ENCODE measurements around the gene CCDC158. TPM values are rescaled to one million over a fixed set of nuclear protein-coding genes. Genes with fewer than 3 reads are reported as not detected.
"Not testable (repeated sequence)": the region's sequence is repeated elsewhere in the genome, so short reads cannot be mapped to it uniquely, and the experiment has no call there.

CCDC158 gene
- total and polyA plus RNA-seq, 2 experiments from 2014 or later: 0.06 TPM; not detected in 1

GRCh38 chr4:76365636-76366035, 55.3 kb downstream of the CCDC158 start:
- no peaks in the 10 kb centered on the region for H3K36me3 ChIP-seq
- H3K27ac ChIP-seq: no peak overlapping the region
- DNase-seq (ENCODE audit: low read depth in 1 of 2, low spot score in 1 of 2): no peak
- H3K9me3 ChIP-seq (ENCODE audit: low read depth): no peaks in the 10 kb centered on the region
- H3K4me3 ChIP-seq: no peak overlapping the region
- H3K27me3 ChIP-seq: no peaks in the 10 kb centered on the region
- no peak for TF ChIP-seq CTCF (IDR thresholded peaks at IDR 0.05; ENCODE audit: low read depth, low read length)
- no peaks in the 10 kb centered on the region for H3K4me1 ChIP-seq (ENCODE audit: low read depth)

DNA sequence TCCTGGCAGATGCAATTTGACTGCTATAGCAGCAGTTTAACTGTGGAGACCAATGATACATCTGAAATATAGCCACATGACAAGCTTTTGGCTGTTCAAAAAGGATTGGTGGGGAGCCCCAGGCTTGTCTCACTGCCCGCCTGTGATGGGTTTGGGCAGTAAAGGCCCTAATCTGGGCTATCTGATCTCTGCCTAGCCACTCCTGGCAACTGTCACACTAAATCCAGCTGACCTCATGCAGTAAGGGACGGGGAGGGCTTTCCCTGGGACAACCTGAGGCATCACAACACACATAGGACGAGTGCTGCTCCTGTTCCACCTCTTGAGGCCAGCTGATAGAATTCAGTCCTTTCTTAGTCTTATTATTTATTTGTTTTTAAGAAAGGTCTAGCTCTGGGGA, 56.2 kb downstream of the CCDC158 start:
- no peak overlapping the region for H3K4me3 ChIP-seq
- no peaks in the 10 kb centered on the region for H3K36me3 ChIP-seq
- no peak for DNase-seq (ENCODE audit: low read depth in 1 of 2, low spot score in 1 of 2)
- H3K4me1 ChIP-seq (ENCODE audit: low read depth): no peaks in the 10 kb centered on the region
- H3K9me3 ChIP-seq (ENCODE audit: low read depth): no peaks in the 10 kb centered on the region
- H3K27ac ChIP-seq: no peak overlapping the region
- H3K27me3 ChIP-seq: no peaks in the 10 kb centered on the region
- TF ChIP-seq CTCF (IDR thresholded peaks at IDR 0.05; ENCODE audit: low read depth, low read length): no peak

DNA sequence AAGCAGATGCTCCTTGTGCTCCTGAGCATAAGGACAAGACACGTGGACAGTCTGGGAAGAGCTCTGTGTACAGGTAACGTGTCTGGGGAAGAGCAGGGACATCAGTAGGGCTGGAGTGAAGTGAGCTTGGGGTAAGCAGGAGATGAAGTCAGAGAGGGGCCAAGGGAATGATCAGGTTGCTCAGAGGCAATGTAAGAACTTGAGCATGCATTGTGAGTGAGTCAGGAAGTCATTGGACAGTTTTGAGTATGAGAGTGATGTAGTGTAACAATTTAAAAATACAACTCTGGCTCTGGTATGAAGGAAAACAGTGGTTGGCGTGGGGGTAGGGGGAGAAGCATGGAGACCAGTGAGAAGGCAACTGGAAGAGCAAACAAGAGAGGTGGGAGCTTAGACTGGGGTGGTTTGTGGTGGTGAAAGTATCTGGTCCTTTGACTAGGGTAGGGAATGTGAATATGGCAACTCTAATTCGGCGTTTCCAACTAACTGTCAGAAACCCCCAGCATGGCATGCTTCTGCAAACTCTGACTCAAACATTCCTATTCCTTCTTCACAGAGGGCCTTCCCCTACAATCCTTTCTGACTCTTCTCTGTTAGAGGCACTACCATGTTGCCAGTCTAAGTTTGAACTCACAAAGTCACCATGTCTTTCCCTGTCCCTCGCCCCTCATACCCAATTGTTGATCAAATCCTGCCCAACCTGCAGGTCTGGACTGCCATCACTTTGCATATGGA, 57.2 kb downstream of the CCDC158 start:
- Histone ChIP-seq H3K9me3 (ENCODE audit: low read depth) (no peaks in the 10 kb centered on the region), H3K27ac (no peak overlapping the region), H3K4me3 (no peak overlapping the region), H3K4me1 (ENCODE audit: low read depth) (no peaks in the 10 kb centered on the region), H3K27me3 (no peaks in the 10 kb centered on the region), H3K36me3 (no peaks in the 10 kb centered on the region)
- no peak for TF ChIP-seq CTCF (IDR thresholded peaks at IDR 0.05; ENCODE audit: low read depth, low read length)
- DNase-seq (ENCODE audit: low read depth in 1 of 2, low spot score in 1 of 2): no peak

GRCh38 chr4:76361689-76362412, 59.1 kb downstream of the CCDC158 start:
- Histone ChIP-seq H3K4me1 (ENCODE audit: low read depth) (no peaks in the 10 kb centered on the region), H3K27ac (no peak overlapping the region), H3K36me3 (no peaks in the 10 kb centered on the region), H3K27me3 (no peaks in the 10 kb centered on the region), H3K4me3 (no peak overlapping the region), H3K9me3 (ENCODE audit: low read depth) (no peaks in the 10 kb centered on the region)
- DNase-seq (ENCODE audit: low read depth in 1 of 2, low spot score in 1 of 2): no peak
- no peak for TF ChIP-seq CTCF (IDR thresholded peaks at IDR 0.05; ENCODE audit: low read depth, low read length)

DNA sequence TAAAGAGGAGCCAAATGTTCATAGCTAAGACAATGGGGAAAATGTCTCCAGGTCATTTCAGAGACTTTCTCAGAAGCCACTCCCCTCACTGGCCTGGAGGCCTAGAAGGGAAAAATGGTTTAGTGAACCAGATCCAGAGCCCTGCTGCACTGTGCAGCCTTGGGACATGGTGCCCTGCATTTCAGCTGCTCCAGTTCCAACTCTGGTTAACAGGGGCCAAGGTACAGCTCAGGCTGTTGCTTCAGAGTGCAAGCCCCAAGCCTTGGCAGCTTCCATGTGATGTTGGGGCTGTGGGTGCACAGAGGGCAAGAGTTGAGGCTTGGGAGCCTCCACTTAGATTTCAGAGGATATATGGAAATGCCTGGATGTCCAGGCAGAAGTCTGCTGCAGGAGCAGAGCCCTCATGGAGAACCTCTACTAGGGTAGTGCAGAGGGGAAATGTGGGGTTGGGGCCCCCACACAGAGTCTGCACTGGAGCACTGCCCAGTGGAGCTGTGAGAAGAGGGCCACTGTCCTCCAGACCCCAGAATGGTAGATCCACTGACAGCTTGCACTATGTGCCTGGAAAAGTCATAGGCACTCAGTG, 61.0 kb downstream of the CCDC158 start:
- H3K4me1 ChIP-seq (ENCODE audit: low read depth); H3K4me3 ChIP-seq; DNase-seq (ENCODE audit: low read depth in 1 of 2, low spot score in 1 of 2); H3K36me3 ChIP-seq; H3K9me3 ChIP-seq (ENCODE audit: low read depth); H3K27me3 ChIP-seq; H3K27ac ChIP-seq: not testable (repeated sequence)

DNA sequence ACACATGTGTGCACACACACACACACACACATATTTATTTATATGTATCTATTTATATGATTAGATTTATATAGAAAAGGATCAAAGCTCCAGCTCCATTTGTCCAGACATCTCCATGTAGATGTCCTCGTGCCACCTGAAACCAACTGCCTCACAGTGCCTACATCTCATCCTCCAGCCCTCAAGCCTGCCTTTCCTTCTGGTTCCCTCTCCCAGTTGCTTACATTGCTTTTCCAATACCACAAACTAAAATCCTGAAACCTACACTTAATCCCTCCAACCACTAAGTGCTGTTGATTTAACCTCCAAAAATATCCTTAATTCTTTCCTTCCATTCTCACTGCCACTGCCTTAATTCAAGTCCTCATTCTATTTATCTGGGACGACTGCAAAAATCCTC, 63.0 kb downstream of the CCDC158 start:
- Histone ChIP-seq H3K27ac (no peak overlapping the region), H3K36me3 (no peaks in the 10 kb centered on the region), H3K27me3 (no peaks in the 10 kb centered on the region), H3K4me1 (ENCODE audit: low read depth) (no peaks in the 10 kb centered on the region), H3K9me3 (ENCODE audit: low read depth) (no peaks in the 10 kb centered on the region), H3K4me3 (no peak overlapping the region)
- no peak for DNase-seq (ENCODE audit: low read depth in 1 of 2, low spot score in 1 of 2)
- TF ChIP-seq CTCF (IDR thresholded peaks at IDR 0.05; ENCODE audit: low read depth, low read length): no peak

Measured in cardiac muscle cell (in vitro differentiated cells and primary cell).